Measurements from ENCODE around the gene PHTF2.

- TF ChIP-seq CTCF (IDR thresholded peaks at IDR 0.05; ENCODE audit: insufficient read depth, low read depth, low read length) (no peak), EZH2 (IDR thresholded peaks at IDR 0.05; ENCODE audit: insufficient read depth, low read length) (no peak)
Observed at GRCh38 chr7:77782383-77782782, 16.2 kb upstream of the PHTF2 start.

Measured in astrocyte (in vitro differentiated cells and primary cell).